Measurements from ENCODE around the gene SCO2. TPM values are rescaled to one million over a fixed set of nuclear protein-coding genes. Genes with fewer than 3 reads are reported as not detected.

Gene SCO2
- total RNA-seq, 1 experiment from 2014 or later = 2.4 TPM

DNA sequence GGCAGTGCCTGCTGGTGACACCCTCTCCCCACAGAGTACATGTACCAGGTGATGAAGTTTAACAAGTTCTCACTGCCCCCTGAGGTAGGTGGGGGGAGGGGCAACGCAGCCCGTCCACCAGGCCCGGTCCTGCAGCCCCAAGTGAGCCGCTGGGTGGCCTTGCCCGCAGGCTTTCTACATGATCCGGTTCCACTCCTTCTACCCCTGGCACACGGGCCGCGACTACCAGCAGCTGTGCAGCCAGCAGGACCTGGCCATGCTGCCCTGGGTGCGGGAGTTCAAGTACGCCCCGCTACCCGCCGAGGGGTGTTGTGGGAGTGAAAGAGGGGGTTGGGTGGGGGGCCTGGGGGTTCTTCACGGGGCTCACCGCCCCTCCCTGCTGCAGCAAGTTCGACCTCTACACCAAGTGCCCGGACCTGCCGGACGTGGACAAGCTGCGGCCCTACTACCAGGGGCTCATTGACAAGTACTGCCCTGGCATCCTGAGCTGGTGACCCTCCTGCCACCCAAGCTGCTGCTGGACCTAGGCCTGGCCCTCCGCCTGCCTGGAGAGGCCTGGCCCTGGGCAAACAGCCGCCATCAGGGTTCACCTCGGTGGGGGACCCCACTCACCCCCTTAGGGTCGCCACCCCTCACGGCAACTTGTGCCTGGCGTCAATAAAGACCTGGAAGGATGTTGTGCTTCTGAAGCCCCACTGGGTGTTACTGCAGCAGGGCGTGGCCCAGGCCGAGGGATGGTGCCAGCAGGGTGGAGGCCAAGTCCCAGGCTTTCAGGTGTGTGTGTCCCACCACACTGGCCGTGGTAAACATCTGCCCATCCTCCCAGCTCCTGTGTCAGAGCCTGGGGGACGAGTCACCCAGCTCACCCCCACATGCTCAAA is 35.8 kb downstream of the SCO2 start:
- Mint-ChIP-seq H3K27ac (ENCODE audit: low read depth, unreplicated experiment) (no peak overlapping the region), H3K36me3 (ENCODE audit: insufficient read depth, unreplicated experiment) (no peaks in the 10 kb centered on the region), H3K4me1 (ENCODE audit: insufficient read depth, unreplicated experiment) (peaks cover 15% of the 10 kb centered on the region), H3K9me3 (ENCODE audit: unreplicated experiment) (no peaks in the 10 kb centered on the region), H3K4me3 (ENCODE audit: unreplicated experiment) (no peak overlapping the region), H3K27me3 (ENCODE audit: insufficient read depth, unreplicated experiment) (no peaks in the 10 kb centered on the region)
- ChIA-PET CTCF (interaction anchor here (0.9 kb wide), 1 partner anchor 9 kb away, joined by 4 read pairs; no protein-coding TSS in a partner anchor), POLR2A (no interaction called here)
- no peak for DNase-seq (ENCODE audit: unreplicated experiment)
- BruUV-seq (replicated peaks) = no TSS peak
- no peak for TF ChIP-seq CTCF (IDR thresholded peaks at IDR 0.05; ENCODE audit: unreplicated experiment)
- intact Hi-C loops (cut with micrococcal nuclease) = loop anchor here (10.0 kb wide), 1 partner anchor 345 kb away; no protein-coding TSS in a partner anchor

DNA sequence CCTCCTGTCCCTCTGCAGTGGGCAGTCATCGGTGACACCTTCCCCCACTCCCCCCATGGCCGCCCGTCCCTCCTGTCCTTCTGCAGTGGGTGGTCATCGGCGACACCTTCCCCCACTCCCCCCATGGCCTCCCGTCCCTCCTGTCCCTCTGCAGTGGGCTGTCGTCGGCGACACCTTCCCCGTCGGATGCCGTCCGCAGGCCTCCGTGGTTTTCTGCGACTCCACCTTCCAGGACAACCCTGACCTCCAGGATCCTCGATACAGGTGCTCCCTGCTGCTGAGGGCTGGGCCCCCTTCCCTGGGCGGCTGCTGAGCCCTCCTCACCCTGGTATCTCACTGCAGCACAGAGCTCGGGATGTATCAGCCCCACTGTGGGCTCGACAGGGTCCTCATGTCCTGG is 36.5 kb downstream of the SCO2 start:
- H3K9me3 Mint-ChIP-seq (ENCODE audit: unreplicated experiment) = no peaks in the 10 kb centered on the region
- CTCF ChIA-PET = interaction anchor here (0.9 kb wide), 1 partner anchor 9 kb away, joined by 4 read pairs; no protein-coding TSS in a partner anchor
- no peak for TF ChIP-seq CTCF (IDR thresholded peaks at IDR 0.05; ENCODE audit: unreplicated experiment)
- no peaks in the 10 kb centered on the region for H3K27me3 Mint-ChIP-seq (ENCODE audit: insufficient read depth, unreplicated experiment)
- BruUV-seq (replicated peaks) = no TSS peak
- POLR2A ChIA-PET = no interaction called here
- DNase-seq (ENCODE audit: unreplicated experiment) = no peak
- H3K4me3 Mint-ChIP-seq (ENCODE audit: unreplicated experiment) = no peak overlapping the region
- peaks cover 15% of the 10 kb centered on the region for H3K4me1 Mint-ChIP-seq (ENCODE audit: insufficient read depth, unreplicated experiment)
- intact Hi-C loops (cut with micrococcal nuclease) = no loop called here
- H3K27ac Mint-ChIP-seq (ENCODE audit: low read depth, unreplicated experiment) = no peak overlapping the region
- no peaks in the 10 kb centered on the region for H3K36me3 Mint-ChIP-seq (ENCODE audit: insufficient read depth, unreplicated experiment)

- H3K4me1 Mint-ChIP-seq (ENCODE audit: insufficient read depth, unreplicated experiment) = peaks cover 15% of the 10 kb centered on the region
- BruUV-seq (replicated peaks) = no TSS peak
- no peaks in the 10 kb centered on the region for H3K9me3 Mint-ChIP-seq (ENCODE audit: unreplicated experiment)
- no peak overlapping the region for H3K4me3 Mint-ChIP-seq (ENCODE audit: unreplicated experiment)
- no peaks in the 10 kb centered on the region for H3K27me3 Mint-ChIP-seq (ENCODE audit: insufficient read depth, unreplicated experiment)
- H3K36me3 Mint-ChIP-seq (ENCODE audit: insufficient read depth, unreplicated experiment) = no peaks in the 10 kb centered on the region
- no peak overlapping the region for H3K27ac Mint-ChIP-seq (ENCODE audit: low read depth, unreplicated experiment)
- intact Hi-C loops (cut with micrococcal nuclease) = no loop called here
- TF ChIP-seq CTCF (IDR thresholded peaks at IDR 0.05; ENCODE audit: unreplicated experiment) = no peak
- ChIA-PET CTCF (no interaction called here), POLR2A (no interaction called here)
- DNase-seq (ENCODE audit: unreplicated experiment) = no peak
Measured at GRCh38 chr22:50488006-50488677, 37.3 kb downstream of the SCO2 start.

- BruUV-seq (replicated peaks) = no TSS peak
- Mint-ChIP-seq H3K4me3 (ENCODE audit: unreplicated experiment) (no peak overlapping the region), H3K27ac (ENCODE audit: low read depth, unreplicated experiment) (no peak overlapping the region), H3K36me3 (ENCODE audit: insufficient read depth, unreplicated experiment) (no peaks in the 10 kb centered on the region), H3K27me3 (ENCODE audit: insufficient read depth, unreplicated experiment) (no peaks in the 10 kb centered on the region), H3K9me3 (ENCODE audit: unreplicated experiment) (no peaks in the 10 kb centered on the region), H3K4me1 (ENCODE audit: insufficient read depth, unreplicated experiment) (peaks cover 15% of the 10 kb centered on the region)
- intact Hi-C loops (cut with micrococcal nuclease) = no loop called here
- no peak for TF ChIP-seq CTCF (IDR thresholded peaks at IDR 0.05; ENCODE audit: unreplicated experiment)
- ChIA-PET CTCF (interaction anchor here (0.6 to 1.5 kb wide), 2 partner anchors 10 to 146 kb away, joined by 3 to 4 read pairs; no protein-coding TSS in a partner anchor), POLR2A (no interaction called here)
- DNase-seq (ENCODE audit: unreplicated experiment) = no peak
Measured at GRCh38 chr22:50487290-50488005, 38.0 kb downstream of the SCO2 start.

Measured in MCF 10A (cell line).